ENCODE data around the gene CATSPERZ. TPM values are rescaled to one million over a fixed set of nuclear protein-coding genes. Genes with fewer than 3 reads are reported as not detected.

CATSPERZ gene
- total and polyA plus RNA-seq, 2 of the 13 experiments (the other 11 are each of a cell fraction or from before 2014, with no cell fraction given), result 0.22 to 0.48 TPM

GRCh38 chr11:64284962-64285884, 14.9 kb upstream of the CATSPERZ start, which contains the start of gene GPR137 (continued):
- TF ChIP-seq GABPB1 (CRISPR knock-in tag; IDR thresholded peaks at IDR 0.05), result peak; percentile 78
- no peak for TF ChIP-seq NBN (conservative IDR thresholded peaks at IDR 0.05)
- no peak for TF ChIP-seq ZNF576 (CRISPR knock-in tag; IDR thresholded peaks at IDR 0.05)
- no peak for TF ChIP-seq FOXC1 (CRISPR knock-in tag; IDR thresholded peaks at IDR 0.05; ENCODE audit: borderline replicate concordance)
- no peak for TF ChIP-seq RBAK (CRISPR knock-in tag; IDR thresholded peaks at IDR 0.05)
- no peak for TF ChIP-seq NFAT5 (CRISPR knock-in tag; IDR thresholded peaks at IDR 0.05)
- TF ChIP-seq STAT5B (CRISPR knock-in tag; IDR thresholded peaks at IDR 0.05), result no peak
- peak; percentile 15; the same call in 1 of the 2 replicates for TF ChIP-seq ZNF614 (CRISPR knock-in tag; IDR thresholded peaks at IDR 0.05; ENCODE audit: borderline replicate concordance)
- TF ChIP-seq PLSCR1 (CRISPR knock-in tag; IDR thresholded peaks at IDR 0.05; ENCODE audit: borderline replicate concordance), result no peak
- no peak; the same call in 1 of the 2 replicates for TF ChIP-seq YEATS2 (CRISPR knock-in tag; IDR thresholded peaks at IDR 0.05; ENCODE audit: borderline replicate concordance)
- TF ChIP-seq ZNF607 (CRISPR knock-in tag; IDR thresholded peaks at IDR 0.05; ENCODE audit: borderline replicate concordance), result no peak
- no peak for TF ChIP-seq RFXANK (CRISPR knock-in tag; IDR thresholded peaks at IDR 0.05)
- TF ChIP-seq SRF (IDR thresholded peaks at IDR 0.05; ENCODE audit: low read depth, low read length), result no peak
- TF ChIP-seq MIER3 (CRISPR knock-in tag; IDR thresholded peaks at IDR 0.05; ENCODE audit: borderline replicate concordance), result no peak
- TF ChIP-seq TAF15 (IDR thresholded peaks at IDR 0.05; ENCODE audit: low read depth, low read length, poor library complexity, severe bottlenecking), result no peak
- TF ChIP-seq ZBTB1 (CRISPR knock-in tag; IDR thresholded peaks at IDR 0.05; ENCODE audit: borderline replicate concordance), result no peak
- TF ChIP-seq ZNF333 (CRISPR knock-in tag; IDR thresholded peaks at IDR 0.05; ENCODE audit: borderline replicate concordance), result no peak; the same call in 1 of the 2 replicates

Data from HepG2 (cell line).